GM21367 (cell line): ENCODE measurements around the gene STK10.
"Not testable (repeated sequence)": the region's sequence is repeated elsewhere in the genome, so short reads cannot be mapped to it uniquely, and the experiment has no call there.

Experiments
- ATAC-seq: cut with Tn5 transposase; IDR thresholded peaks from one replicate; pipeline ENCODE4 v1.9.1; 2021; ENCODE audit not compliant: unreplicated experiment

Gene STK10

GRCh38 chr5:172188033-172188892 is at the start of gene STK10:
Gene STK10, minus strand, starts transcription at chr5:172188224. Its CDS starts 182 bp downstream, at chr5:172188042.
- peak; percentile 66 for ATAC-seq

GRCh38 chr5:172235827-172236736 is 48.1 kb upstream of the STK10 start:
- ATAC-seq: no peak

GRCh38 chr5:172235132-172235780 is 47.2 kb upstream of the STK10 start:
- ATAC-seq: peak; percentile 53

GRCh38 chr5:172234031-172234430 is 46.0 kb upstream of the STK10 start:
- ATAC-seq: no peak

GRCh38 chr5:172229904-172230303 is 41.9 kb upstream of the STK10 start:
- ATAC-seq: no peak

GRCh38 chr5:172224996-172225395 is 37.0 kb upstream of the STK10 start:
- no peak for ATAC-seq

GRCh38 chr5:172223901-172224873 is 36.2 kb upstream of the STK10 start:
- ATAC-seq: peak; percentile 69

GRCh38 chr5:172219296-172219695 is 31.3 kb upstream of the STK10 start:
- no peak for ATAC-seq

GRCh38 chr5:172216345-172216744 is 28.3 kb upstream of the STK10 start:
- ATAC-seq: no peak

- ATAC-seq: no peak
Observed at GRCh38 chr5:172213126-172213525, 25.1 kb upstream of the STK10 start.

- no peak for ATAC-seq
Observed at GRCh38 chr5:172211676-172212075, 23.7 kb upstream of the STK10 start.

GRCh38 chr5:172209714-172210113 is 21.7 kb upstream of the STK10 start:
- no peak for ATAC-seq

GRCh38 chr5:172207511-172207910 is 19.5 kb upstream of the STK10 start:
- no peak for ATAC-seq

- not testable (repeated sequence) for ATAC-seq
Observed at GRCh38 chr5:172205984-172206383, 18.0 kb upstream of the STK10 start.

GRCh38 chr5:172200476-172200875 is 12.5 kb upstream of the STK10 start:
- ATAC-seq: no peak

GRCh38 chr5:172199446-172199845 is 11.4 kb upstream of the STK10 start:
- ATAC-seq: no peak

- not testable (repeated sequence) for ATAC-seq
Observed at GRCh38 chr5:172197775-172198174, 9.8 kb upstream of the STK10 start.

GRCh38 chr5:172194985-172195774 is 7.2 kb upstream of the STK10 start:
- ATAC-seq: no peak

GRCh38 chr5:172193872-172194271 is 5.8 kb upstream of the STK10 start, which contains the start of gene EFCAB9:
Gene EFCAB9, plus strand, starts transcription at chr5:172194172. Its CDS starts 1 bp downstream, at chr5:172194173.
- no peak for ATAC-seq
